Measurements from ENCODE around the gene ZEB1.
"Not testable (repeated sequence)": the region's sequence is repeated elsewhere in the genome, so short reads cannot be mapped to it uniquely, and the experiment has no call there.

Gene ZEB1

DNA sequence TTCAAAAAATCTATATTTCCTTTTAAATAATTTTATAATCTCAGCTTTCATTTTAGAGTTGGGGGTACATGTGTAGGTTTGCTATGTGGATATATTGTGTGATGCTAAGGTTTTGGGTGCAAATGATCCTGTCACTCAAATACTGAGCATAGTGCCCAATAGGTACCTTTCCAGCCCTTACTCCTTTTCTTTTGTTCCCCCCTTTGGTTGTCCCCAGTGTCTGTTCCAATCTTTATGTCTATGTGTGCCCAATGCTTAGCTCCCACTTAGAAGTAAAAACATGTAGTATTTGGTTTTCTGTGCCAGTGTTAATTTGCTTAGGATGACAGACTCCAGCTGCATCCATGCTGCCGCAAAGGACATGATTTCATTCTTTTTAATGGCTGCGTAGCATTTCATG is 103.6 kb downstream of the ZEB1 start:
- no peak for DNase-seq (ENCODE audit: low read depth in 3 of 3)

DNA sequence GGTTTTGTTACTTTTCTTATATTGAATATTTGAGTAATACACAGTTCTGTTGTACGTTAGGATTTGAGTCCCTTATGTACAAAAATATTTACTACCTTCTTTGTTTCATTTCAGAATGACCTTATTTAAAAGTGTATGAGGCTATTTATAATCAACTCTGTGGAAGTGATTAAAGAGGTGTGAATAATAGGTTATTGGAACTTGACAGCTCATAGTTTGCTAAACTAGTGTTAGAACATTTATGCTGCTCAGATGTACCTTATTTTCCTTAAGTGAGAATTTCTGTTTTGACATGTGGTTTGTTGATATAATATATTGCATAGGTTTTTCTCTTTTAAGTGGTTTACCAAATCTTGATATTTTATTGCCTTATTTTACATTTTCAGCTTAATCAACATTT is 105.5 kb downstream of the ZEB1 start:
- DNase-seq (ENCODE audit: low read depth in 3 of 3) = no peak

- DNase-seq (ENCODE audit: low read depth in 3 of 3) = no peak
These were observed 107.4 kb downstream of the ZEB1 start for GRCh38 chr10:31426401-31426800.

DNA sequence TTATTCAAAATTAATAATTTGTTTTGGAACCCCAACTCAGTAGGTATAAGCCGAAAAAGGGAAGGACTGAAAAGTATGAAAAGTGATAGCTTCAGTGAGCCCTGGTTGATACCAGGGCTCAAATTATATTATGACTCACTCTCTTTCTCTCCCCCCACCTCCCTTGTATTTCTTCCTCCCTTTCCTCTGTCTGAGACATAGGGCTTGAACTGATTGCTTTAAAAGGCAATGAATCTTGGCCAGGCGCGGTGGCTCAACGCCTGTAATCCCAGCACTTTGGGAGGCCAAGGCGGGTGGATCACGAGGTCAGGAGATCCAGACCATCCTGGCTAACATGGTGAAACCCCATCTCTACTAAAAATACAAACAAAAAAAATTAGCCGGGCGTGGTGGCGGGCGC is 108.3 kb downstream of the ZEB1 start:
- not testable (repeated sequence) for DNase-seq (ENCODE audit: low read depth in 3 of 3)

DNA sequence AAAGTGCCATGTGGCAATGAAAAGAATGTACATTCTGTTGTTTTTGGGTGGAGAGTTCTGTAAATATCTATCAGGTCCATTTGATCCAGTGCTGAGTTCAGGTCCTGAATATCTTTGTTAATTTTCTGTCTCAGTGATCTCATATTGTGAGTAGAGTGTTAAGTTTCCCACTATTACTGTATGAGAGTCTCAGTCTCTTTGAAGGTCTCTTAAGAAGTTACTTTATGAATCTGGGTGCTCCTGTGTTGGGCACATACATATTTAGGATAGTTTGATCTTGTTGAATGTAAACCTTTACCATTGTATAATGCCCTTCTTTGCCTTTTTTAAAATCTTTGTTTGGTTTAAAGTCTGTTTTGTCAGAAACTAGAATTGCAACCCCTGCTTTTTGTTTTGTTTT is 109.5 kb downstream of the ZEB1 start:
- DNase-seq (ENCODE audit: low read depth in 3 of 3) = not testable (repeated sequence)

DNA sequence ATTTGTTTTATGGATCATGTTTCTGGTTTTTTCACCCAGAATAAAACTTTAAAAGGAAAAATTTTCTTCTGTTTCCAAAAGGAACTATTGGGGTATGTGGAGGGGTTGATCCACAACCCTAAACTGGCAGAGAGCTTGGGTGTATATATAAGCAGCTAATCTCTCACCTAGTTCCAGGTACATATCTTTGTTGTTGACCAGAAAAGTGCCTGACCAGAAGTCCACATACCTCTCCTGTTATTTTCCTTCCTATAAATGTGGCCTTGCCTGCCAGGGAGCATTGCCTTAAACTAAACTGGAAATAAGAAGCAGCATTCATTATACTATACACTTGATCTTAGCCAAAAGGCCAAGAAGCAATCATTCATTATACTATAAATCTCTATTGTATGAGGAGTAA is 112.0 kb downstream of the ZEB1 start:
- no peak for DNase-seq (ENCODE audit: low read depth in 3 of 3)

- no peak for DNase-seq (ENCODE audit: low read depth in 3 of 3)
These were observed 118.9 kb downstream of the ZEB1 start for GRCh38 chr10:31437959-31438358.

DNA sequence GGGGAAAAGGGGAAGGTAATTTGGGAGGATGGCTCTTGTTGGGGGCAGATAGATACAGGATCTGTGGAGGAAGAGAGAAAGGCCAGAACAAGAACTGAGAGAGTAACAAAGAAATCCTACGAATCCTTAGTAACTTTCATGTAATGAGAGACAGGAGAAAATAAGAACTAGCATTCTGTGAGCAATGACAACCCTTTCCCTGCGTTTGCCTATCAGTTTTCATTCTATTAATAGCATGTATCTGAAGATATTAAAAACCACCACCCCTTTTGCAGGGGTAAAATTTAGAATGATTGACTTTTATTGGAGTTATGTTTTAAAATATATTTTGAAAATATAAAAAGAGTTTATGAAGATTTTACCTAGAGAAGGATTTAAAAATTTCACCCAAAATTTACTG is 132.8 kb downstream of the ZEB1 start:
- DNase-seq (ENCODE audit: low read depth in 3 of 3) = no peak

DNA sequence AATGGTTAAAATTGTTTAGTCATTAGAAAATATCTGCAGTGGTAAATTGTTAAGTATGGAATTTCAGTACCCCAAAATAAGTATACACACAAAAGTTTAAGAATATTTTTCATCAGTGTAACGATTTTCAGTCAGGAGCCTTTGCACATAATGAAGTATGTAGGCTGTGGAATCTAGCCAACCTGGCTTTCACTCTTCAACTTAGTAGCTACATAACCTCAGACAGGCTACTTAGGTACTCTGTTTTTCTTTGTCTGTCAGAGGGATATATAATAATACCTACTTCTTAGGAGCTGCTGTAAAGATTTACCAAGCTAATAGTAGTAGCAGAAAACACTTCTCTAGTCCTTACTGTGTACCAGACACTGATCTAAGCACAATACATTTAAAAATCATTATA is 137.5 kb downstream of the ZEB1 start:
- no peak for DNase-seq (ENCODE audit: low read depth in 3 of 3)

GRCh38 chr10:31457858-31458257 is 138.8 kb downstream of the ZEB1 start:
- no peak for DNase-seq (ENCODE audit: low read depth in 3 of 3)

- DNase-seq (ENCODE audit: low read depth in 3 of 3) = no peak
These were observed 140.0 kb downstream of the ZEB1 start for GRCh38 chr10:31458974-31459373.

DNA sequence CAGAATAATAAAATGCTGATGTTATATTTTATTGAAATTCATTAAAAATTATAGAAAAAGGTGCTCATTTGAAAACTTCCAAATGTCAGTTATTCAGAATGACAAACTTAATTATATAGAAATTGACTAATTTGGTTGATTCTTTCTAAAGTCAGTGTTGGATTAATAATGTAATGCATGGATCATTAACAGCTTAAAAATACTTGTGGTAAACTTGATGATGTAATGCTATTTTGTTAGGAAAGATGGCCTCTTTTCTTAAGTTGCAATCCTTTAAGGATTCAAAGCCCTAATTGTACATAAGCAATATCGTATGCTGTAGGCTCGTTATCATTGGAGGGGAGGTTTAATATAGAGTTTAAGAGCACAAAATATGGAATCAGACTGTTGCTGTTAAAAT is 141.2 kb downstream of the ZEB1 start:
- DNase-seq (ENCODE audit: low read depth in 3 of 3) = no peak

- no peak for DNase-seq (ENCODE audit: low read depth in 3 of 3)
These were observed 145.5 kb downstream of the ZEB1 start for GRCh38 chr10:31464552-31464951.

- no peak for DNase-seq (ENCODE audit: low read depth in 3 of 3)
These were observed 147.3 kb downstream of the ZEB1 start for GRCh38 chr10:31466313-31466712.

DNA sequence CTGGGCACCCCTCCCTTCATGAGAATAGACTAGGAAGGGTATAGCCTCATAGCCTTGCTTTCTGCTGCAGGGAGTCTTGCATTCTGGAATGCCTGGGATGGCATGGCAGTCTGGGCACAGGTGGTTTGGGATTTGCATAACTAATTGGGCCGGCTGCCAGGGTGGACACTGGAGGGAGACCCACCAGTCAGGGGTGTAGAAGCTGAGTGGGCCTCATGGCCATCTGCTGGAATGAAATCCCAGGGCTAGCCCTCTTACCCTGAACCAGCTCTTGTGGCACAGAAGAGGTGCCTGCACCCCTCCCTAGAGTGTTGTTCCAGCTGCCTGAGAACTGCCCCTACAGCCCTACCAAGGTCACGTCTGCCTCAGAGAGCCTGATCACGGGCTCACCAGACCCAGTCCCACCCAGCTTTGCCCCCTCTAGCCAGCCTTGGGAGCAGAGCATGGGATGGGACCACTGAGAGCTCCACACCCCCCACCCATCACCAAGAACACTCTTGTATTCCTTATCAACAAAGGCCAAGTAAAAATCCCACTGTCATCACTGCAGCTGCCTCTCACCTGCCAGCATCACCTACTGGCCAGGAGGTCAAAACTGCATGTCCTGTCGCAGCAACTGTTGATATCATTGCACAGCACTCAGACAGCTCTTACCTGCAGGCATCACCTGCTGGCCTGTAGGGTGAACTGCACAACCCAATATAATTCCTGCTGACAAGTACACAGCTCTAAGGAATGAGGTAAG is 148.9 kb downstream of the ZEB1 start:
- DNase-seq (ENCODE audit: low read depth in 3 of 3) = no peak

GRCh38 chr10:31468536-31468859 is 149.5 kb downstream of the ZEB1 start:
- no peak for DNase-seq (ENCODE audit: low read depth in 3 of 3)

DNA sequence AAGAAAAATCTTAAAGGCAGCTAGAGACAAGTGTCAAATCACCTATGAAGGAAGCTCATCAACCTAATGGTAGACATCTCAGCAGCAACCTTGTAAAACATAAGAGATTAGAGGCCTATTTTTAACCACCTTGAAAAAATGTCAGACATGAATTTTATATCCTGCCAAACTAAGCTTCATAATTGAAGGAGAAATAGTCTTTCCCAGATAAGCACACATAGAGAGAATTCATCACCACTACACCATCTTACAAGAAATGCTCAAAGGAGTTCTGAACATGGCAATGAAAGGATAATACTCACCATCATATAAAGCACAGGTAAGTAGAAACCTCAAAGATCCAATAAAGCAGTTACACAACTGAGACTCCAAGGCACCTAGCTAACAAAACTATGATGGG is 156.5 kb downstream of the ZEB1 start:
- DNase-seq (ENCODE audit: low read depth in 3 of 3) = no peak

DNA sequence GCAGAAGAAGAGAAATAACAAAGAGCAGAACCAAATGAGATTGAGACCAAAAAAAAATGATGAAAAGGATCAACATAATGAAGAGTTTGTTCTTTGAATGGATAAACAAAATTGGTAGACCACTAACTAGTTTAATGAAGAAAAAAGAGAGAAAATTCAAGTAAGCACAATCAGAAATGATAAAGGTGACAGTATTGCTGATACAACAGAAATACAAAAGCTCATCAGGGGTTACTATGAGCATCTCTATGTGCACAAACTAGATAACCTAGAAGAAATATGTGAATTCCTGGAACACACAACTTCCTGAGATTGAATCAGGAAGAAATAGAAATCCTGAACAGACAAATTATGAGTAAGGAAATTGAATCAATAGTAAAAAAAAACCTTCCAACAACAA is 157.1 kb downstream of the ZEB1 start:
- DNase-seq (ENCODE audit: low read depth in 3 of 3) = no peak

GRCh38 chr10:31477584-31477983 is 158.6 kb downstream of the ZEB1 start:
- DNase-seq (ENCODE audit: low read depth in 3 of 3) = no peak

DNA sequence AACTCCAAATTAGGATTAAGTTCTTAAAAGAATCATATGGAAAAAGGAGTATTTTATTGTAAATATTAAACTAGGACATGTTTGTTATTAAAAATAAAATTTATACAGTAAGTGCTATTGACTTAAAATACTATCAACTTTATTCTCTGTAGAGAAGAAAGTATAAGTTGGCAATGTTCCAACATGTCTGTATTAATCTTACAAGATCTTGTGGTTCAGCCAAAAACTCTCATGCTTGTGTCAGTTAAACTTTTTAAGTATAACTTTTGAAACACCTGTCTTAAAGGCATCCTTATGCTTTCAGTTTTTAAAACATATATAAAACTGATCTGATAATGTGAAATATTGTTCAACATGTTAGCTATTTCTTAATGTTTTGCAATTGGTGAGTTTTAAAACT is 160.7 kb downstream of the ZEB1 start:
- DNase-seq (ENCODE audit: low read depth in 3 of 3) = no peak

DNA sequence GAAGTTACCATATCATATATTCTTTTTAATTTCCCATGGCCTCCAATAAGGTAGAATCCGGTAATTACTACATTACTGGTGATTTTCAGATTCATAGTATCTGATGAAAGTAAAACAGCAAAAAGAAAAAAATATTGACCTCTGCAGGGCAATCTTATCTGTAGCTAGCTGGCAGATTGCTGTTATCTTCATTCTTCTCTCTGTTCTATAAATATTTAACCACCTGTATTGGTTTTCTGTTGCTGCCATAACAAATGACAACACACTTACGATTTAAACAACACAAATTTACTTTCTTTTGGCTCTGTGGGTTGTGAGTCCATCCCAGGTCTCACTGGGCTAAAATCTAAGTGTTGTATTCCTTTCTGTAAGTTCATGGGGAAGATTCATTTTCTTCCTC is 164.5 kb downstream of the ZEB1 start:
- DNase-seq (ENCODE audit: low read depth in 3 of 3) = no peak

- no peak for DNase-seq (ENCODE audit: low read depth in 3 of 3)
These were observed 165.6 kb downstream of the ZEB1 start for GRCh38 chr10:31484431-31485135.

DNA sequence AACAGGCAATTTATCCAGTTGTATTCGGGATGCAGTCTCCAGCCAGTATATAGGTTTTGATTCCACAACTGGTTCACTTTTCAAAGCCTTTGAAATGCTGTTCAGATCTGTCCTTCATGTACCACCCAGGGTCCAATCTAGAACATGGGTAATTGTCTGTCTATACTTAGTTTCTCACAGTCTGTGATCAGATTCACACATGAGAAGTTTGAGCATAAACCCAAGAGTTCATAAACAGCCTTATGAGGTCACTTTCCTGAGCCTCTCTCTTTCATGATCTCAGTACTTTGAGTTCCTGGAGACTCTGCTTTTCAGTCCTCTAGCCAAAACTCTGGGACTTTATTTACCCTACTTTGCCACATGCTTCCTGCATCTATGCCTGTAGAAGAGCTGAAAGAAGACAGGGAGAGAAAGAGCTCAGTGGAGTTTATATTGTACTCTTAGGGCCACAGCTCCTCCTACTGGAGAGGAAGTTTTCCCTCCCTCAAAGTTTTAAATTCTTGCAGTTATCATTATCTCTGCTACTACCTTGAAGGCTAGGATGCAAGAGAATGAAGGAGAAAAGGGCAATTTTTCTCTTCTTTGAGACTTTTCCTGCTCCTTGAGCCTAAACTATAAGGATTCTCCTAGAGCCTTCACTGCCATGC is 172.0 kb downstream of the ZEB1 start:
- DNase-seq (ENCODE audit: low read depth in 3 of 3) = peak in 1 of 3 donors; percentile 10
